Loucy (cell line): Measurements from ENCODE around the gene PGAM5.
A peak's percentile ranks its signal among the peaks of the same experiment; 100 is the strongest.

Experiments used
- H2AFZ ChIP-seq: fragments of 200-600 bp; sonication (generic); 2 replicates; pipeline ENCODE4 v1.6.0; 2016; ENCODE audit warnings: antibody characterized with exemption, mild to moderate bottlenecking, low read length, moderate library complexity
- H3F3A ChIP-seq: fragments of 200-600 bp; 2 replicates; pipeline ENCODE4 v1.6.0; 2016; ENCODE audit warnings: antibody characterized with exemption, low read depth, mild to moderate bottlenecking
- H3K27me3 ChIP-seq: fragments of 200-600 bp; sonication (generic); 2 replicates; pipeline ENCODE4 v1.6.1; 2014; ENCODE audit warnings: low read length, mild to moderate bottlenecking; ENCODE audit not compliant: insufficient read depth, poor library complexity, severe bottlenecking
- H3K36me3 ChIP-seq: fragments of 200-600 bp; sonication (generic); 2 replicates; pipeline ENCODE4 v1.6.1; 2016; ENCODE audit warnings: low read length; ENCODE audit not compliant: insufficient read depth
- H3K4me1 ChIP-seq: fragments of 200-600 bp; sonication (generic); 2 replicates; pipeline ENCODE4 v1.5.1; 2014; ENCODE audit warnings: low read length, mild to moderate bottlenecking; ENCODE audit not compliant: insufficient read depth, poor library complexity, severe bottlenecking
- H3K4me2 ChIP-seq: fragments of 200-600 bp; sonication (generic); 2 replicates; pipeline ENCODE4 v1.6.0; 2014; ENCODE audit warnings: antibody characterized with exemption, low read length, low read depth, mild to moderate bottlenecking; ENCODE audit not compliant: poor library complexity, severe bottlenecking
- H3K4me3 ChIP-seq: fragments of 200-600 bp; sonication (generic); 2 replicates; pipeline ENCODE4 v1.5.1; 2014; ENCODE audit warnings: low read length, mild to moderate bottlenecking, mixed read lengths; ENCODE audit not compliant: poor library complexity, severe bottlenecking
- H3K79me2 ChIP-seq: fragments of 200-600 bp; sonication (generic); 2 replicates; pipeline ENCODE4 v1.6.1; 2014; ENCODE audit warnings: low read length; ENCODE audit not compliant: insufficient read depth
- H3K9ac ChIP-seq: fragments of 200-600 bp; sonication (generic); 2 replicates; pipeline ENCODE4 v1.6.0; 2014; ENCODE audit warnings: mild to moderate bottlenecking, low read depth, low read length, moderate library complexity; ENCODE audit not compliant: poor library complexity, severe bottlenecking
- H3K9me2 ChIP-seq: fragments of 200-600 bp; sonication (generic); replicated peaks from 2 replicates; pipeline ENCODE4 v1.6.1; 2016; ENCODE audit warnings: low read depth, low read length, mixed read lengths
- H3K9me3 ChIP-seq: fragments of 200-600 bp; sonication (generic); 2 replicates; pipeline ENCODE4 v1.6.1; 2014; ENCODE audit warnings: mild to moderate bottlenecking, antibody characterized with exemption, low read length, low read depth; ENCODE audit not compliant: insufficient read depth
- H4K20me1 ChIP-seq: fragments of 200-600 bp; sonication (generic); 2 replicates; pipeline ENCODE4 v1.6.0; 2014; ENCODE audit warnings: antibody characterized with exemption, low read length, mild to moderate bottlenecking; ENCODE audit not compliant: insufficient read depth, poor library complexity, severe bottlenecking
- EZH2phosphoT487 ChIP-seq: fragments of 200-600 bp; IDR thresholded peaks from 2 replicates; pipeline ENCODE4 v1.6.1; 2018; ENCODE audit warnings: antibody characterized with exemption, mild to moderate bottlenecking, moderate library complexity, borderline replicate concordance
- TF ChIP-seq, protein P1 (sequence below): fragments of 200-600 bp; sonication (generic); conservative IDR thresholded peaks from 2 replicates; pipeline ENCODE4 v1.5.1; 2014; ENCODE audit warnings: mild to moderate bottlenecking, antibody characterized with exemption, low read length

The PGAM5 gene

DNA sequence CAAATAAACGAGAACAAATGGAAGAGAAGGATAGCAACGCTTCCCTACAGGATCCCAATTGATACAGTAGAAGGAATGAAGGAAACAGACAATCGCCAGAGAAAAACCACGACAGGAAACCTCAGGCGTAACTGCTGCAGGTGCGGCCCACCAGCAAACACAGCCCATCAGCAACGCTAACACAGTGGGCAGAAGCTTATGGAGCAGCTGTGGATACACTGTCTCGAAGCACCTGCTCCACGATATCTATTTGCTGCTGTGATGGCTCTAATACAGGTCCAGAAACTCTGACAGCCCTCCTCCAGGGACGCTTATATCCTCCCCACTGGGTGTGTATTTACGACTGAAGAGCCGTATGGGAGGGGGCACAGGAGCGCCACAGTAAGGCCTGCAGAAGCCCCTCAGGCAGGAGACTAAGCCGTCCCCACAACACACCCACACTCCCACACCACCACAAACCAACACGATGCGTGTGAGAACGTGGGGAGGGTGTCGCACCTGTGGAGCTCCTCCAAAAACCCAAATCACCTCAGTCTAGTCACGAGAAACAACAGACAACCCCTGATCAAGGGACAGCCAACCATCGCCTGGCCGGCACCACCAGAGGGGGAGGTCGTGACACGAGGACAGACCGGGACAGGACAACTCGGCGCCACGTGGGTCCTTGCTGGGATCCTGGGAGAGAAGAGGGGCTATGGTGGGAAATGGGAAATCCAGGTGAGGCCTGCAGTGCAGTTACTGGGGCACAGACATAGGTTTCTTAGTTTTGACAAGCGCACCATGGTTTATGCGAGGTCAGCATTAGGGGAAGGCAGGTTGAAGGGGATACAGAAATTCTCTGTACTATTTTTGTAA, 47.5 kb upstream of the PGAM5 start:
- peaks cover 98% of the 10 kb centered on the region for H3K36me3 ChIP-seq

DNA sequence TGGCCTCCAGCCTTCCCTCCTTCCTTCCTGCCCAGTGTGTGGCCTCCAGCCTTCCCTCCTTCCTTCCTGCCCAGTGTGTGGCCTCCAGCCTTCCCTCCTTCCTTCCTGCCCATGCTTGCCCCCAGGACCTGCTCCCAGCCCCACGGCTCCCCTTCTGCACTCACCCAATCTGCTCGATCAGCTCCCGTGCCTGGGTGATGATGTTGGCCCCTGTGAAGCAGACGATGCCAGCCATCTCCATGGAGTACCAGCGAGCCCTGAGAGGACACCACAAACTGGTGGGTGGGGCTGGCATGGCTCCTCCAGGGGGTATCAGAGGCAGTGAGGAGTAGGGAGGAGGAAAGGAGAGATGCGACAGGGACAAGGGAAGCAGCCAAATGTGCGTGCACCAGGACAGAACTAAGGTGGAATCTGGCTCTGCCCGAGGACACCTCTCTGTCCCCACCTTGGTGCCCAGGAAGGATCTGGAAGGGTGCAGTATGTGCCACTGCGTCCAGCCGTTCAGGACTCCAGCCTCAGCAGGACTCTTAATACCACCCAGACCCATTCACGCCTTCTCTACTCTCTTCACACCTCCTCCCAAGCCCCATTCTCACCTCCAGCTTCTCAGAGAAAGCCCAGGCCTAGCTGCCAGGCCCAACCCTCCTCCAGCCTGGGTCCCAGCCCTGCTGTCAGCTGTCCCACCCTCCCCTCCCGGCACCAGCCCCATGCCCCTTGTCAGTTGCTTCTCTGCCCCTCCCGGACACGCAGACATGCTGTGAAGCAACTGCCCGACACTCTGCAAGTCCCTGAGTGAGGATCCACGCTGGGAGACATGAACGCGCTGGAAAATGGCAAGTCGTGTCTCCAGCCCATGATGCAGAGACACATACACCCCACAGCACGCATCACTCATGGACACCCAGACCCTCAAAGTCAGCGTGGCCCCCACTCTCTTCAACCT, 46.2 kb upstream of the PGAM5 start:
- H3K9me2 ChIP-seq: no peaks in the 10 kb centered on the region
- peak overlapping the region; percentile 53 for H3K4me3 ChIP-seq
- no peak for TF ChIP-seq EZH2phosphoT487
- TF ChIP-seq, protein P1, sequence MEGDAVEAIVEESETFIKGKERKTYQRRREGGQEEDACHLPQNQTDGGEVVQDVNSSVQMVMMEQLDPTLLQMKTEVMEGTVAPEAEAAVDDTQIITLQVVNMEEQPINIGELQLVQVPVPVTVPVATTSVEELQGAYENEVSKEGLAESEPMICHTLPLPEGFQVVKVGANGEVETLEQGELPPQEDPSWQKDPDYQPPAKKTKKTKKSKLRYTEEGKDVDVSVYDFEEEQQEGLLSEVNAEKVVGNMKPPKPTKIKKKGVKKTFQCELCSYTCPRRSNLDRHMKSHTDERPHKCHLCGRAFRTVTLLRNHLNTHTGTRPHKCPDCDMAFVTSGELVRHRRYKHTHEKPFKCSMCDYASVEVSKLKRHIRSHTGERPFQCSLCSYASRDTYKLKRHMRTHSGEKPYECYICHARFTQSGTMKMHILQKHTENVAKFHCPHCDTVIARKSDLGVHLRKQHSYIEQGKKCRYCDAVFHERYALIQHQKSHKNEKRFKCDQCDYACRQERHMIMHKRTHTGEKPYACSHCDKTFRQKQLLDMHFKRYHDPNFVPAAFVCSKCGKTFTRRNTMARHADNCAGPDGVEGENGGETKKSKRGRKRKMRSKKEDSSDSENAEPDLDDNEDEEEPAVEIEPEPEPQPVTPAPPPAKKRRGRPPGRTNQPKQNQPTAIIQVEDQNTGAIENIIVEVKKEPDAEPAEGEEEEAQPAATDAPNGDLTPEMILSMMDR: no peak
- H3K9me3 ChIP-seq: no peaks in the 10 kb centered on the region
- peak overlapping the region; percentile 70 for H3K9ac ChIP-seq
- H3K4me1 ChIP-seq: peaks cover 58% of the 10 kb centered on the region
- H3K79me2 ChIP-seq: peaks cover 14% of the 10 kb centered on the region; the same call in 1 of the 2 replicates
- H4K20me1 ChIP-seq: no peaks in the 10 kb centered on the region
- H3F3A ChIP-seq: no peaks in the 10 kb centered on the region
- peak overlapping the region; percentile 61 for H3K4me2 ChIP-seq
- H3K27me3 ChIP-seq: no peaks in the 10 kb centered on the region
- no peak overlapping the region for H2AFZ ChIP-seq
- H3K36me3 ChIP-seq: peaks cover 98% of the 10 kb centered on the region

More for the DNA sequence above, 47.5 kb upstream of the PGAM5 start:
- no peak overlapping the region for H2AFZ ChIP-seq
- H4K20me1 ChIP-seq: no peaks in the 10 kb centered on the region
- TF ChIP-seq, protein P1: no peak
- TF ChIP-seq EZH2phosphoT487: no peak
- peak overlapping the region; percentile 61 for H3K4me2 ChIP-seq
- H3K4me3 ChIP-seq: peak overlapping the region; percentile 53
- H3F3A ChIP-seq: no peaks in the 10 kb centered on the region
- H3K9me3 ChIP-seq: no peaks in the 10 kb centered on the region
- H3K79me2 ChIP-seq: peaks cover 14% of the 10 kb centered on the region; the same call in 1 of the 2 replicates
- no peaks in the 10 kb centered on the region for H3K9me2 ChIP-seq
- H3K9ac ChIP-seq: peak overlapping the region; percentile 70
- H3K4me1 ChIP-seq: peaks cover 58% of the 10 kb centered on the region
- H3K27me3 ChIP-seq: no peaks in the 10 kb centered on the region

DNA sequence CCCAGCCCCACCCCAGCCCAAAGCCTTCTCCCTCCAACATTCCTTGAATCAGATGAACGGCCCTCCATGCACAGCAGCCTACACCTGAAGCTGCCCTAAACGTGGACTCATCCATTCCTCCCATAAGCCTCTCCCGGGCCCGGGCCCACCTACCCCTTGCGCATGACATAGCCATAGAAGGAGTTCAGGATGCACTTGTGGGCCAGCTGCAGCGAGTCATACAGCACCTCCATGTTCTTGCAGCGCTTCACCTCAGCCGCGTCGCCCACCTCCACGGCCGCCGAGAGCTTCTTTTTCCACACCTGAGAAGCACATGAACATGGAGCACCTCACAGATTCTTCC, 45.5 kb upstream of the PGAM5 start:
- TF ChIP-seq, protein P1: no peak
- H3K9me2 ChIP-seq: no peaks in the 10 kb centered on the region
- H3K4me2 ChIP-seq: no peak overlapping the region
- no peaks in the 10 kb centered on the region for H3K9me3 ChIP-seq
- no peak overlapping the region for H3K4me3 ChIP-seq
- no peaks in the 10 kb centered on the region for H4K20me1 ChIP-seq
- H3K4me1 ChIP-seq: peaks cover 55% of the 10 kb centered on the region
- H3F3A ChIP-seq: no peaks in the 10 kb centered on the region
- peaks cover 96% of the 10 kb centered on the region for H3K36me3 ChIP-seq
- no peak overlapping the region for H3K9ac ChIP-seq
- H3K79me2 ChIP-seq: peaks cover 14% of the 10 kb centered on the region; the same call in 1 of the 2 replicates
- no peak overlapping the region for H2AFZ ChIP-seq
- H3K27me3 ChIP-seq: no peaks in the 10 kb centered on the region
